GM11168 (cell line): Measurements from ENCODE around the gene FMN2.
"Not testable (repeated sequence)": the region's sequence is repeated elsewhere in the genome, so short reads cannot be mapped to it uniquely, and the experiment has no call there.

ENCODE experiments used
- in situ Hi-C: fragments of 300-500 bp; cut with MboI; formaldehyde crosslinking; loops from one replicate; pipeline ENCODE4 v1.12.0; 2022; ENCODE audit warnings: low sequenced_read_pairs; ENCODE audit not compliant: unreplicated experiment

Gene FMN2

DNA sequence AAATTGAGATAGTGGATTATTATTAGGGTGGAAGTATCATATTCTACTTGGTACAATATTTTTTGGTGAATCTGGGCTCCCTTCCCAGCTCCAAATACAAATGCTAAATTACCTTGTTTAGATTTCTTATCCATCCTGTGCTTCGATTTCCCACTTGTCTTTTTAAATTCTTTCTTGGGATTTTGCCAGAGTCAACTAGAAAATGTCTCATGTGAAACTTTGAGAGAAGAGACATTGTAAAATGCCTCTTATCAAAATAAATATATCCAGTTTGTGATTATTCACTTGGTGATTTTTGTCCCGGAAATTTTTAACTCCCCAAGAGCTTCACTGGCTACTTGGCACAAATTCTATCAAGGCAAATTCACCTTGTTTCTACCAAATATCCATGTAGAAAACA, 202.0 kb downstream of the FMN2 start:
- in situ Hi-C loops: no loop called here

DNA sequence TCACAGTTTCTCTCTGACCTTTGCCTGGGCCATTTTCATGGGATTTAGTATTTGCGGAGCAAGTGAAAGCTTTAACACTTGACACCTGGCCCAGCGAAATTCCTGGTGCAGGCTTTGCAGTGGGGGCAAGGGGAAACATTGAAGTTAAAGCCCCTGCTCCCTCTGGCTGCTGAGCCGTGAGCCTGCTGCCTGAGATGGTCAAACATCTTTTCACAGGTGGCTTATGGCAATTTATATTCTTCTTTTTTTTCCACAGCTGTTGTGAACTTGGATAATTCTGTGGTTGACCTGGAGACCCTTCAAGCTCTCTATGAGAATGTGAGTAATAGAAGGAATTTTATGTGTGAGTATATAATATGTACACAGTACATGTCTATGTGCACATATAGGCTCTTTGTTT, 202.9 kb downstream of the FMN2 start:
- in situ Hi-C loops: no loop called here

- in situ Hi-C loops: no loop called here
Observed at GRCh38 chr1:240295811-240296210, 204.1 kb downstream of the FMN2 start.

- in situ Hi-C loops: no loop called here
Observed at GRCh38 chr1:240304466-240304865, 212.8 kb downstream of the FMN2 start.

DNA sequence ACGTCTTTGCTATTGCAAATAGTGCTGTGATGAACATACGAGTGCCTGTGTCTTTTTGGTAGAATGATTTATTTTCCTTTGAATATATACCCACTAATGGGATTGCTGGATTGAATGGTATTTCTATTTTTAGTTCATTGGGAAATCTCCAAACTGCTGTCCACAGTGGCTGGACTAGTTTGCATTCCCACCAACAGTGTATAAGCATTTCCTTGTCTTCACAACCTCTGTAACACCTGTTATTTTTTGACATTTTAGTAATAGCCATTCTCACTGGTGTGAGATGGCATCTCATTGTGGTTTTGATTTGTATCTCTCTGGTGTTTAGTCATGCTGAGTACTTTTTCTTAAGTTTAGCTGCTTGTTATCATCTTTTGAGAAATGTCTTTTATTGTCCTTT, 215.0 kb downstream of the FMN2 start:
- in situ Hi-C loops: no loop called here

GRCh38 chr1:240308096-240308495, 216.4 kb downstream of the FMN2 start:
- in situ Hi-C loops: no loop called here

GRCh38 chr1:240309769-240310168, 218.1 kb downstream of the FMN2 start:
- in situ Hi-C loops: no loop called here

GRCh38 chr1:240310226-240310925, 218.7 kb downstream of the FMN2 start:
- in situ Hi-C loops: no loop called here

DNA sequence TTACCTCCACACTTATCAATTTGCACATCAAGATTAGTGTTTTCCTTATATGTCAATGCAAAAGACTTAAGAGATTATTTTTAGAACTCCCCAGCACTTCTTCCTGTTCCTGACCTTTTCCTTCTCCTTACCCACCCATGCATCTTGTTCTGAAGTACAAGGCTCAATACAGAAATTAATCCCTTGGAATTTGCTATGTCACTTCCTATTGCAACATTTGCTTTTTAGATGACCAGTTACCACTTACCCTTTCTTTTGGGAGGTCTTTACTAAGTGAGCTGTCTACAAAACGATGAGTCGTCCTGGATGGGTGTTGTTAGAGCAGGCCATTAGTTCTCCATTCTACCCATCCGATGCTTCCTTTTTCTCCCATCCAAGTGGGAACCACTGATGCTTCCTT, 221.2 kb downstream of the FMN2 start:
- in situ Hi-C loops: no loop called here

DNA sequence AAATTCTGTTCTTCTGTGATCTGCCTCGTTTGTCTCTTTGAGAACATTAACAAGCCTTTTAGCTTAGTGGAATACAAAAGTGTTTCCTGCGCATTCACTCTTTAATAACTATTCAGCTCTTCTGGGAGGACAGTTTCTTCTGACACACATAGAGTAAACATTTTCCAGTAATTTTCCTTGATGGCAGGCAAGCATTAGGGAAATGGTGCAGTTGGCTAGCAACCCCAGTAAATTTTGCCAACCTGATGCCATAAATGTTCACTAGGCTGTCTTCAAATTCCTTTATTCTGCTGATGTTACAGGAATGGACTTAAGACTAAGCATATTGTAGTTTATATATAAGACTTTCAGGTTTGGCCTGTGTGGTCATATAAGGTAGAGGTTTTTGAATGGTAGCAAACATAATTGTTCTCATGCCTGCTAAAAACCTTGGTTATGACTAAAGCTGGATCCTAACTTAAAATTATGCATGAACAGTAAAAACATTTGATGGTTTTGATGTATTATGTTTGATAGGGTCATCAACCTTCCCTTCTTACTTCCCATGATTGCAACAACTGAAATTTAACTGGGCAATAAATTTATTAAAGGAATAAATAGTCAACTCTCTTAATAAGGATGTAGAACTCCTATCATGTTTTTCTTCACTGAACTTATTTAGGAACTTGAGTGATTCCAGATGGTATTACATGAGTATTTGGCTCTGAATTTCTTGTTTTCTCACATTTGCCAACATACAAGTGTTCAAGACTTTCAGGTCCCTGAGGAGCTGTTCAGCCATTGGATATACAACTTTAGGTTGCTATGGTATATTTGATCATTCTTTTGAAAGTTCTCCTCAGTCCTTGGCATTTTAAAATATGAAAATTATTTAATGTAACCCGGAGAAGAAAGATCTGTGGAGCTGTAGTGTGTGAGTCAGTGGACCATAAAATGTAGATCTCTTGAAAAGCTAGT, 223.4 kb downstream of the FMN2 start:
- in situ Hi-C loops: no loop called here

DNA sequence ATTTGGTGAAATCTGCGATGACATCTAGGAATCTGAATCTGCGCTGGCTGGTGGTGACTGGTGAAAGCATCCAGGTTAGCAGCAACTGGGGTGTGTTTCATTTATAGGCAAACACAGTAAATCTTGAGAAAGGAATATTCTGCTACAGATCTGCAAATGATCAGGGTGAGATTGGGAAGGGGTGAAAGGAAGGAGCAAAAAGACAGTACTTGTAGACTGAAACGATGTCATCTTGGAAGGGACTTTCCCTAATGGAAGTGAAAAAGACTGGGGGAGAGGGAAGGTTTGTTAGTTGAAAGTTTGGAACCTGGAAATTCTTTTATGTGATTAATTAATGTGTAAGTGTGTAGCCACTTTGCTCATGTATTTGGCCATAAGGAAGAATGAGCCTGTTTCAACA, 228.3 kb downstream of the FMN2 start:
- in situ Hi-C loops: no loop called here

DNA sequence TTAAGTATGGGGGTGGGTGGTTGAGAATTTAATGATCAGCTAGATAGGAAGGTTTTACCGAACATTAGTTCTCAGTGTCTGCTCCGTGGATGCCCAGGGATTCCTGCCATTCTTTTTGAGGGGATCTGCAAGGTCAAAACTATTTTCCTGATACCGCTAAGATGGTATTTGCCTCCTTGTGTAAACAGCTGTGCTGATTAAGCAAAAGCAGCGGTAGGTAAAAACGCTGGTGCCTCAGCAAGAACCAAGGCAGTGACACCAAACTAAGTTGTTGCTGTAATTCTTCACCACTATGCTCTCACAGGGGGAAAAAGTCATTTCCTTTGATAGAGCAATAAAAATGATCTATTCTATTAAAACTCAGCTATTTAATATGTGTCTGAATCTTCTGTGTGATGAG, 229.0 kb downstream of the FMN2 start:
- in situ Hi-C loops: no loop called here

DNA sequence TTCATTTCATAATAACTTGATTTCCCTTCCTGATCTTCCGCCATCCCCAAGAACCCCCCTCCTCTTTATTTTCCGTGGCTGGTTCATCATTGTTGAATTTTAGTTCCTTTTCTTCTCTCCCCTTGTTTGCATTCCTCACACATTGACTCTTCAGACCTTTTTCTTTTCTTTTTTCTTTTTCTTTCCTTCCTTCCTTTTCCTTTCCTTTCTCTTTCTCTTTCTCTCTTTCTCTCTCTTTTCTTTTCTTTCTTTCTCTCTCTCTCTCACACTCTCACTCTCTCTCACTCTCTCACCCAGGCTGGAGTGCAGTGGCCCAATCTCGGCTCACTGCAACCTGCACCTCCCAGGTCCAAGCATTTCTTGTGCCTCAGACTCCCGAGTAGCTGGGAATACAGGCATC, 231.3 kb downstream of the FMN2 start:
- in situ Hi-C loops: no loop called here

DNA sequence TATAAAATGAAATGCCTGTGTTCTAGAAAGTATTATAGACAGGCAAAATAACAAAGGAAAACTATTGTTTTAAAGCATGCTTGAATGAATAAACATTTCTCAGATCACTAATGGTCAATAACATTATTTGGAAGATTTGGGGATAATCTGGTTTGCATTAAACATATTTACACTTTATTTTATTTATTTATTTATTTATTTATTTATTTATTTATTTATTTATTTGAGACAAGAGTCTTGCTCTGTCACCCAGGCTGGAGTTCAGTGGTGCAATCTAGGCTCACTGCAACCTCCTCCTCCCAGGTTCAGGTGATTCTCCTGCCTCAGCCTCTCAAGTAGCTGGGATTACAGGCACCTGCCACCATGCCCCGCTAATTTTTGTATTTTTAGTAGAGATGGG, 236.7 kb downstream of the FMN2 start:
- in situ Hi-C loops: not testable (repeated sequence)

DNA sequence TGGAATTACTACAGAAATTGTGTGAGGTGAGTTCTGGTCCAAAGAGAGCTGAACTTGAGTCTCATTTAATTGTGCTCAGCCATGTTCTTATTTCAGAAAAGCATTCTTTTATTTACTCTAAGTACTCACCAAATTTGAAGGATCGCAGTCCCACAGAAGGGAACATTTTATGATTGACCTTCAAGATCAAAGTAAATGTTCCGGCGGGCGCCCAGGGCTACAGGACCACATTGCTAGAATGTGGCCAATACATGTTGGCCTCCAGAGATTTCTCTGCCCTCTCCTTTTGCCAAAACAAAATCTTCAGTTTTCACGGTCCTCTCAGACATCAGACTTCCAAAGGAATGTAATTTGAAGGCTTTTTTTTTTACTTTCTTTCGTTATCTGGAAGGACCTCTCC, 237.8 kb downstream of the FMN2 start:
- in situ Hi-C loops: no loop called here

DNA sequence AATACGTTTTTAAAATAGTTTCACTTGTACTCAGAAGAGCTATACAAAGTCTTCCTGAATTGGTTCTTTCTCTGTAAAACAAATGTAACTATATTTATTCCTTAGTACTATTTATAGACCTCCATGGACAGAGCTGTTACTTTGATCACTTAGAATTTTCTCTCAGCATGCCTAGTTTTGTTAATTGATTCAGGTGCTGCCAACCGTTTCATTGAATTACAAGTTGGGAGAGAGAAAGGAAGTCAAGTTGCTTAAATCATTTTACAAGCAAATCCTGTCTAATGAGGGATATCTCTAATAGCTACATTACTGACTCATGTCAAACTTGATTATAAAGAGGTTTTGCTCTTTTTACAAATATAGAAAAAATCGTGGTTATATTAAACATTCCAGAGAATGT, 241.0 kb downstream of the FMN2 start:
- in situ Hi-C loops: no loop called here

GRCh38 chr1:240337781-240338180, 246.1 kb downstream of the FMN2 start:
- in situ Hi-C loops: no loop called here

GRCh38 chr1:240338837-240339236, 247.2 kb downstream of the FMN2 start:
- in situ Hi-C loops: no loop called here

DNA sequence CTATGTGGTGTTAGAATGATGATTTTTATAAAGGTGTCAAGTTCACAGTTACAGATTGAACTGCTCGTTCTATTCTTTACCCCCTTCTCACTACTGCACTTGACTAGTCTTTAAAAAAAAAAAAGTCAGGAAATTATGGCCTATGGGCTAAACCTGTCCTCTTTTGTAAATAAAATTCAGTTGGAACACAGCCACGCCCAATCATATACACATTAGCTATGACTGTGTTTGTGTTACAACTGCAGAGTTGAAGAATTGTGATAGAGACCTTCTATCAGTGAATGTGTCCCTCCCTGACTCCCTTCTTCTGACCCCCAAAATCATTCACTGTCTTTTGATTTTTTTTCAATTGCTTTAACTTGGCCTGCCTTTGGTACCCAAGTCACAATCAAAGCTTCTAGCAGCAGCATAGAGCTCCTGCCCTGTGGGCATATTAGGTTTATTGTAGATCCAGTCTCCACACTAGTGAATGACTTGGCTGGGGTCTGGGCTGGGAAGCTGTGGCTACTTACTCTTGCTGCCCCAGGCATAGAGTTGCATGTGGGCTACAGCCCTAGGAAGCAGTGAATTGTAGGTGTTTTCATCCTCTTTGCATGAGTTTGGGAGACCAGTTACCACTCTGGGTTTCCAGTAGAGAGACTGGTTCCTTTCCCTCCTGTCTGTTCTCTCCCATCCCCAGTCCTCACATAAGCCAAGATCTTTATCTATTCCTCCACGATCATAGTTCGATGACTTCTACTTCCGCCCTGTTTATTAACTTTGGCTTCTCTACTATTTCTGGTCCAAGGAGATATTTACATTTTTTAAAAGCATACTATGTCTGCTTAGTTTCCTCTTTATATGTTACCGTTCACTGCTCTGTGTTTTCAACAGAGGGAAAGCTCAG, 249.9 kb downstream of the FMN2 start:
- in situ Hi-C loops: no loop called here

DNA sequence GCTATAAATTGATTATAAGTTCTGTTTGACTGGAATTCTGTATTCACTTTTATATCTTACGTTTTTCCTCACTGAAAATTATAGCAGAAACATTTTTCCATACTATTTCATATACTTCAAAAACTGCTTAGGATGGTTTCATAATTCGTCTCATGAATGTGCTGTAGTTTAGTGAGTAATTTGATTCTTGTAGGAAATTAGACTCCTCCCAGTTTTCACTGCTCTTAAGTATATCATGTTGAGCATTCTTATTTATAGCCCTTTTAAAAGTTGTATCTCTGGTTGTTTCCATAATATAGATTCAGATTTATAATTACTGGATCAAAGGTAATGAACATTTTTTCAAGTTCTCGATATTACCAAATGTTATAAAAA, 250.6 kb downstream of the FMN2 start:
- in situ Hi-C loops: no loop called here

- in situ Hi-C loops: no loop called here
Observed at GRCh38 chr1:240343045-240343444, 251.4 kb downstream of the FMN2 start.
